AG04450 (cell line): ENCODE measurements around the gene EIF5A2. TPM values are rescaled to one million over a fixed set of nuclear protein-coding genes. Genes with fewer than 3 reads are reported as not detected.

Source experiments
- CTCF ChIA-PET: fragments of 300-600, 350-600 bp; formaldehyde crosslinking; extraction: SDS; loops from one replicate; lab custom pipeline; 2022; ENCODE audit warnings: antibody characterized with exemption, inconsistent platforms; lab: Charles Lee
- POLR2A ChIA-PET: fragments of 350-600 bp; formaldehyde crosslinking; extraction: SDS; loops from one replicate; lab custom pipeline; 2021; ENCODE audit warnings: antibody characterized with exemption, inconsistent platforms; lab: Yijun Ruan, JAX
- DNase-seq: peaks from one replicate; pipeline ENCODE4 v3.0.0-alpha.2; 2011; ENCODE audit warnings: low read depth, low spot score
- H3K27ac ChIP-seq: one replicate; pipeline ENCODE4 v1.5.1; 2012; ENCODE audit warnings: low read depth, low read length, control low read depth
- H3K27me3 ChIP-seq: one replicate; pipeline ENCODE4 v1.6.0; 2012; ENCODE audit warnings: low read length; ENCODE audit not compliant: control insufficient read depth, insufficient read depth
- H3K4me3 ChIP-seq: 2 replicates; pipeline ENCODE4 v1.5.1; 2011; ENCODE audit warnings: mild to moderate bottlenecking, low read depth, low read length, control low read depth
- H3K9me3 ChIP-seq: 2 replicates; pipeline ENCODE4 v1.5.1; 2012; ENCODE audit warnings: low read length; ENCODE audit not compliant: control insufficient read depth, insufficient read depth
- CTCF ChIP-seq: IDR thresholded peaks from 2 replicates; pipeline ENCODE4 v1.5.1; 2011; ENCODE audit warnings: low read depth, low read length, control low read depth, inconsistent platforms
- polyA minus RNA-seq: library from RNA; depleted of rRNA, polyadenylated mRNA; stranded (reverse); fragments of >200 nt; gene quantifications from 2 replicates; pipeline ENCODE4 v1.2.3, GENCODE V29; 2011; rRNA and poly(A)+ RNA removed
- polyA plus RNA-seq: library from polyadenylated mRNA; depleted of rRNA; stranded (reverse); fragments of >200 nt; gene quantifications from 2 replicates; pipeline ENCODE4 v1.2.3, GENCODE V29; 2011; rRNA removed

Gene EIF5A2
- 17.6 and 20.5 TPM in 2 replicates for polyA plus RNA-seq
- polyA minus RNA-seq: 12.2 and 19.4 TPM in 2 replicates

GRCh38 chr3:170908235-170909116 is at the start of gene EIF5A2:
Gene EIF5A2 (minus strand): TSS chr3:170908637. CDS start chr3:170907806, 831 bp downstream.
- ChIA-PET CTCF (interaction anchor here (0.6 kb wide), 1 partner anchor 613 kb away, joined by 7 read pairs; no protein-coding TSS in a partner anchor), POLR2A (interaction anchor here (0.5 to 2.1 kb wide), 5 partner anchors 11 to 902 kb away, joined by 3 to 12 read pairs (median 3); partner anchors contain the start of genes PLD1 and RPL22L1)
- H3K27ac ChIP-seq: peak within 1 kb of the TSS; percentile 84
- DNase-seq: peak; percentile 82
- peaks cover 10% of the 10 kb centered on the region for H3K9me3 ChIP-seq
- no peak for TF ChIP-seq CTCF
- peak within 1 kb of the TSS; percentile 80 for H3K4me3 ChIP-seq
- H3K27me3 ChIP-seq: no peaks in the 10 kb centered on the region

GRCh38 chr3:170956647-170957046 is 48.2 kb upstream of the EIF5A2 start:
- no peaks in the 10 kb centered on the region for H3K9me3 ChIP-seq
- POLR2A ChIA-PET: no interaction called here
- no peak overlapping the region for H3K27ac ChIP-seq
- TF ChIP-seq CTCF: no peak
- CTCF ChIA-PET: no interaction called here
- peaks cover 3% of the 10 kb centered on the region for H3K27me3 ChIP-seq
- DNase-seq: no peak
- H3K4me3 ChIP-seq: no peak overlapping the region

GRCh38 chr3:170953736-170954135 is 45.3 kb upstream of the EIF5A2 start:
- H3K4me3 ChIP-seq: no peak overlapping the region
- H3K27me3 ChIP-seq: peaks cover 3% of the 10 kb centered on the region
- no peaks in the 10 kb centered on the region for H3K9me3 ChIP-seq
- POLR2A ChIA-PET: no interaction called here
- no peak for DNase-seq
- CTCF ChIA-PET: interaction anchor here (0.5 kb wide), 1 partner anchor 1534 kb away, joined by 3 read pairs; no protein-coding TSS in a partner anchor
- TF ChIP-seq CTCF: no peak
- no peak overlapping the region for H3K27ac ChIP-seq

- DNase-seq: no peak
- POLR2A ChIA-PET: no interaction called here
- peaks cover 3% of the 10 kb centered on the region for H3K27me3 ChIP-seq
- CTCF ChIA-PET: interaction anchor here (0.5 to 1.1 kb wide), 2 partner anchors 9 to 1534 kb away, joined by 3 to 5 read pairs; no protein-coding TSS in a partner anchor
- H3K4me3 ChIP-seq: no peak overlapping the region
- H3K9me3 ChIP-seq: no peaks in the 10 kb centered on the region
- no peak overlapping the region for H3K27ac ChIP-seq
- TF ChIP-seq CTCF: no peak
These were observed 44.8 kb upstream of the EIF5A2 start for GRCh38 chr3:170953229-170953628.

- H3K9me3 ChIP-seq: peaks cover 9% of the 10 kb centered on the region; the same call in 1 of the 2 replicates
- no peak overlapping the region for H3K4me3 ChIP-seq
- H3K27me3 ChIP-seq: peaks cover 5% of the 10 kb centered on the region
- no peak for DNase-seq
- no peak for TF ChIP-seq CTCF
- CTCF ChIA-PET: interaction anchor here (1.0 kb wide), 1 partner anchor 13 kb away, joined by 5 read pairs; no protein-coding TSS in a partner anchor
- POLR2A ChIA-PET: no interaction called here
- H3K27ac ChIP-seq: no peak overlapping the region
These were observed 40.8 kb upstream of the EIF5A2 start for GRCh38 chr3:170949211-170949610.
